GM12874 (cell line): ENCODE measurements around the gene LTV1.

Source experiments
- TF ChIP-seq, protein P1 (sequence below): IDR thresholded peaks from 2 replicates; pipeline ENCODE4 v1.5.1; 2011; ENCODE audit warnings: low read depth, mild to moderate bottlenecking, control low read depth, low read length, moderate library complexity; ENCODE audit not compliant: insufficient read depth

The LTV1 gene

GRCh38 chr6:143810745-143811144, 32.4 kb upstream of the LTV1 start:
- TF ChIP-seq, protein P1, sequence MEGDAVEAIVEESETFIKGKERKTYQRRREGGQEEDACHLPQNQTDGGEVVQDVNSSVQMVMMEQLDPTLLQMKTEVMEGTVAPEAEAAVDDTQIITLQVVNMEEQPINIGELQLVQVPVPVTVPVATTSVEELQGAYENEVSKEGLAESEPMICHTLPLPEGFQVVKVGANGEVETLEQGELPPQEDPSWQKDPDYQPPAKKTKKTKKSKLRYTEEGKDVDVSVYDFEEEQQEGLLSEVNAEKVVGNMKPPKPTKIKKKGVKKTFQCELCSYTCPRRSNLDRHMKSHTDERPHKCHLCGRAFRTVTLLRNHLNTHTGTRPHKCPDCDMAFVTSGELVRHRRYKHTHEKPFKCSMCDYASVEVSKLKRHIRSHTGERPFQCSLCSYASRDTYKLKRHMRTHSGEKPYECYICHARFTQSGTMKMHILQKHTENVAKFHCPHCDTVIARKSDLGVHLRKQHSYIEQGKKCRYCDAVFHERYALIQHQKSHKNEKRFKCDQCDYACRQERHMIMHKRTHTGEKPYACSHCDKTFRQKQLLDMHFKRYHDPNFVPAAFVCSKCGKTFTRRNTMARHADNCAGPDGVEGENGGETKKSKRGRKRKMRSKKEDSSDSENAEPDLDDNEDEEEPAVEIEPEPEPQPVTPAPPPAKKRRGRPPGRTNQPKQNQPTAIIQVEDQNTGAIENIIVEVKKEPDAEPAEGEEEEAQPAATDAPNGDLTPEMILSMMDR = no peak

GRCh38 chr6:143811501-143812157, 31.5 kb upstream of the LTV1 start:
- TF ChIP-seq, protein P1 = no peak

GRCh38 chr6:143817621-143818020, 25.5 kb upstream of the LTV1 start:
- TF ChIP-seq, protein P1 = no peak

GRCh38 chr6:143821359-143821758, 21.8 kb upstream of the LTV1 start:
- TF ChIP-seq, protein P1 = no peak

DNA sequence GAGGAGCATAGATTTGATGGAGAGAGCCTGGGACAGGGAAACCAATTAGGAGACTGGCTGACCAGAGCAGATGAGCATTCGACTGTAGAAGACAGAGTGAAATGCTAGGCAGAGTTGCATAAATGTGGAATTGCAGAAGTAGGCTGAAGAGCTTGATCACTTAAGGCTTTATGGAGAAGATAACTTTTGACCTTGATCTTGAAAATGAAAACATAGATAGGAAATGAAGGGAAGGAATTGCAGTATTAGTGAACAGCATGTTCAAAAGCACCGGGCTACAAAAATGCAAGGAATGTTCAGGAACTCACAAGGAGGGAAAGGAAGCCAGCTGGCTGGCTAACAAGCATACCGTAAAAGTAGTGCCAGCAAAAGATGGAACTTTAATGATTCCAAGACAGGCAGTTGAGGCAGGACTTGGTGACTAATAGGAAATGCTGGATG, 20.5 kb upstream of the LTV1 start:
- TF ChIP-seq, protein P1 = no peak

- TF ChIP-seq, protein P1 = no peak
Measured at GRCh38 chr6:143823548-143823947, 19.6 kb upstream of the LTV1 start.

GRCh38 chr6:143828572-143828971, 14.6 kb upstream of the LTV1 start:
- TF ChIP-seq, protein P1 = no peak

DNA sequence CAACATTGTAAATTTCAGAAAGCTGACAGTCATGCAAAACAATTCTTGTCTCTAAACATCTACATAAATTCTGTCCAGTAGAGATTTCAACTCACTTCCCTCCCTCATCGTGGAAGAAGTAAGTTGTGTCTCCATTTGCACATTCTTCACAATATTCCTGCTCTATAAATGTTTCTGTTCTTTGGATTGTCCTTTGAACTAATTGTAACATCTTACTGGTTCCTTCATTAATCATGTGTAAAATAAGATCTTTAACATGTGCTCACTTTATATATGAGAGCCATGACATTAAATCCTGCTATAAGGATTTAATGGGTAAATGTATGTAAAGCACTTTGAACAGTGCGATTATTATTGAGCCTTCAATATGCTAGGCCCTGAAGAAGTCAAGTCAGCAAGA, 7.0 kb upstream of the LTV1 start:
- TF ChIP-seq, protein P1 = no peak
